NCI-H2227 (cell line): Measurements from ENCODE around the gene MYLIP.
A peak's percentile ranks its signal among the peaks of the same experiment; 100 is the strongest.

ENCODE experiments used
- DNase-seq: peaks from one replicate; lab custom pipeline; 2025; ENCODE audit not compliant: unreplicated experiment; lab: John Stamatoyannopoulos, UW

Gene MYLIP

GRCh38 chr6:16128759-16129622 is at the start of gene MYLIP:
MYLIP (plus strand) TSS chr6:16129086; CDS start chr6:16129323, 237 bp downstream.
- DNase-seq: peak; percentile 79

GRCh38 chr6:16079354-16079753 is 49.5 kb upstream of the MYLIP start:
- DNase-seq: no peak

- no peak for DNase-seq
These were observed 48.7 kb upstream of the MYLIP start for GRCh38 chr6:16080204-16080603.

- DNase-seq: no peak
These were observed 47.6 kb upstream of the MYLIP start for GRCh38 chr6:16081326-16081725.

- no peak for DNase-seq
These were observed 46.5 kb upstream of the MYLIP start for GRCh38 chr6:16082361-16082760.

- DNase-seq: no peak
These were observed 41.9 kb upstream of the MYLIP start for GRCh38 chr6:16086965-16087364.

GRCh38 chr6:16087386-16087785 is 41.5 kb upstream of the MYLIP start:
- DNase-seq: no peak

- DNase-seq: no peak
These were observed 40.5 kb upstream of the MYLIP start for GRCh38 chr6:16088409-16088808.

- DNase-seq: no peak
These were observed 39.4 kb upstream of the MYLIP start for GRCh38 chr6:16089232-16090062.

- no peak for DNase-seq
These were observed 38.4 kb upstream of the MYLIP start for GRCh38 chr6:16090452-16090851.

- no peak for DNase-seq
These were observed 38.0 kb upstream of the MYLIP start for GRCh38 chr6:16090920-16091319.

GRCh38 chr6:16092140-16092539 is 36.7 kb upstream of the MYLIP start:
- no peak for DNase-seq

GRCh38 chr6:16092990-16093389 is 35.9 kb upstream of the MYLIP start:
- DNase-seq: no peak

- no peak for DNase-seq
These were observed 33.7 kb upstream of the MYLIP start for GRCh38 chr6:16095180-16095579.

GRCh38 chr6:16097382-16098171 is 31.3 kb upstream of the MYLIP start:
- no peak for DNase-seq

- DNase-seq: no peak
These were observed 30.7 kb upstream of the MYLIP start for GRCh38 chr6:16098211-16098610.

- DNase-seq: no peak
These were observed 26.7 kb upstream of the MYLIP start for GRCh38 chr6:16102208-16102607.

- no peak for DNase-seq
These were observed 25.2 kb upstream of the MYLIP start for GRCh38 chr6:16103722-16104121.

- DNase-seq: no peak
These were observed 24.1 kb upstream of the MYLIP start for GRCh38 chr6:16104624-16105433.

GRCh38 chr6:16105854-16106253 is 23.0 kb upstream of the MYLIP start:
- DNase-seq: no peak
